Keratinocyte (primary cell): ENCODE data around the gene MLX. TPM values are rescaled to one million over a fixed set of nuclear protein-coding genes. Genes with fewer than 3 reads are reported as not detected.

Experiments
- DNase-seq: peaks from one replicate; pipeline ENCODE4 v3.0.0-alpha.2; 2011; ENCODE audit warnings: low read depth, missing footprints, low spot score
- FAIRE-seq: peaks from 2 replicates; lab custom pipeline; 2011; peaks lifted over from hg19 to GRCh38; lab: Jason Lieb, UNC
- H2AFZ ChIP-seq: 2 replicates; pipeline ENCODE4 v1.6.0; 2012; ENCODE audit warnings: low read length, control low read depth, inconsistent platforms; ENCODE audit not compliant: control insufficient read depth
- H3K27ac ChIP-seq: 2 replicates; pipeline ENCODE4 v1.5.1; 2011; ENCODE audit warnings: low read length; ENCODE audit not compliant: control insufficient read depth, insufficient read depth
- H3K27me3 ChIP-seq: 3 replicates; pipeline ENCODE4 v1.6.0; 2011; ENCODE audit warnings: low read length; ENCODE audit not compliant: control insufficient read depth, insufficient read depth; ENCODE audit errors: extremely low read depth
- H3K36me3 ChIP-seq, 2 experiments: 2 replicates in 1 of 2; 3 replicates in 1 of 2; pipeline ENCODE4 v1.5.1; 2011; ENCODE audit warnings: low read length in 2 of 2, mild to moderate bottlenecking in 1 of 2; ENCODE audit not compliant: control insufficient read depth in 2 of 2, insufficient read depth in 2 of 2; ENCODE audit errors: extremely low read depth in 1 of 2
- H3K4me1 ChIP-seq: 3 replicates; pipeline ENCODE4 v1.5.1; 2011; ENCODE audit warnings: low read length; ENCODE audit not compliant: control insufficient read depth, insufficient read depth; ENCODE audit errors: extremely low read depth
- H3K4me2 ChIP-seq: 3 replicates; pipeline ENCODE4 v1.6.0; 2011; ENCODE audit warnings: low read depth, low read length; ENCODE audit not compliant: control insufficient read depth, insufficient read depth; ENCODE audit errors: extremely low read depth
- H3K4me3 ChIP-seq, 3 experiments: fragments of 200-600 bp in 1 of 3; sonication (generic) in 1 of 3; 2 replicates in 2 of 3; 3 replicates in 1 of 3; pipeline ENCODE4 v1.5.1; 2011 to 2016; ENCODE audit warnings: low read length in 3 of 3, mild to moderate bottlenecking in 3 of 3, control low read depth in 2 of 3, inconsistent platforms in 1 of 3, low read depth in 1 of 3, mixed read lengths in 1 of 3, mixed run types in 1 of 3, moderate library complexity in 1 of 3; ENCODE audit not compliant: control insufficient read depth in 2 of 3, insufficient read depth in 2 of 3; ENCODE audit errors: extremely low read depth in 1 of 3
- H3K79me2 ChIP-seq: 2 replicates; pipeline ENCODE4 v1.6.0; 2012; ENCODE audit warnings: low read length; ENCODE audit not compliant: control insufficient read depth, insufficient read depth
- H3K9ac ChIP-seq: 3 replicates; pipeline ENCODE4 v1.6.0; 2011; ENCODE audit warnings: low read length; ENCODE audit not compliant: control insufficient read depth, insufficient read depth; ENCODE audit errors: extremely low read depth
- H3K9me1 ChIP-seq: 3 replicates; pipeline ENCODE4 v1.6.0; 2011; ENCODE audit warnings: low read length; ENCODE audit not compliant: control insufficient read depth, insufficient read depth; ENCODE audit errors: extremely low read depth
- H3K9me3 ChIP-seq: 2 replicates; pipeline ENCODE4 v1.5.1; 2012; ENCODE audit warnings: low read depth, low read length; ENCODE audit not compliant: control insufficient read depth
- H4K20me1 ChIP-seq: 3 replicates; pipeline ENCODE4 v1.6.0; 2011; ENCODE audit warnings: low read length; ENCODE audit not compliant: control insufficient read depth, insufficient read depth; ENCODE audit errors: extremely low read depth
- EZH2 ChIP-seq: IDR thresholded peaks from one replicate; pipeline ENCODE4 v1.6.1; 2012; ENCODE audit warnings: inconsistent platforms, mild to moderate bottlenecking, low read length, moderate library complexity
- dilution Hi-C: fragments of 300-500 bp; cut with MboI; formaldehyde crosslinking; loops from one replicate; pipeline ENCODE4 v1.7.0; 2020; ENCODE audit warnings: low sequenced_read_pairs; ENCODE audit not compliant: extremely low pct_ligation_motif_present
- polyA plus RNA-seq, 5 experiments: library from polyadenylated mRNA; depleted of rRNA in 3 of 5; stranded (reverse) in 3 of 5; stranded (forward) in 1 of 5; unstranded in 1 of 5; fragments of >200 nt; gene quantifications; 1 replicate in 1 of 5; 2 replicates in 3 of 5; 3 replicates in 1 of 5; pipeline versions ENCODE4 v1.2.1 to v1.2.3, GENCODE V29; 2011 to 2012; ENCODE audit warnings: missing spikeins in 2 of 5, low read depth in 1 of 5, low replicate concordance in 1 of 5
- TF ChIP-seq, protein P1 (sequence below), 3 experiments: IDR thresholded peaks in 1 of 3; conservative IDR thresholded peaks in 1 of 3; optimal IDR thresholded peaks in 1 of 3; 2 replicates in 2 of 3; 3 replicates in 1 of 3; pipeline versions ENCODE3 to v1.5.1; 2011; ENCODE audit warnings: low read length in 3 of 3, mild to moderate bottlenecking in 3 of 3, moderate library complexity in 2 of 3, control low read depth in 1 of 3, inconsistent platforms in 1 of 3; ENCODE audit not compliant: insufficient read depth in 2 of 3; ENCODE audit errors: extremely low read depth in 1 of 3

MLX gene
- polyA plus RNA-seq, 1 donor (not counting 4 experiments of a cell fraction or from before 2014, with no cell fraction given), result 39.2 TPM

DNA sequence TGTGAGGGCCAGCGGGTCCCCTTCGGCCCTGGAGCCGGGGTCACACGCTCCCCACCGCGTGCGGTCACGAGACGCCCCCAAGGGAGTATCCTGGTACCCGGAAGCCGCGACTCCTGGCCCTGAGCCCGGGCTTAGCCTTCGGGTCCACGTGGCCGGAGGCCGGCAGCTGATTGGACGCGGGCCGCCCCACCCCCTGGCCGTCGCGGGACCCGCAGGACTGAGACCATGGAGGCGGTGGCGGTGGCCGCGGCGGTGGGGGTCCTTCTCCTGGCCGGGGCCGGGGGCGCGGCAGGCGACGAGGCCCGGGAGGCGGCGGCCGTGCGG, 30.9 kb upstream of the MLX start, which contains the start of gene NAGLU:
Gene NAGLU (plus strand): TSS at position 194 of the 324 bp plus-strand sequence. CDS start 32 bp downstream, at position 226.
- H3K36me3 ChIP-seq, result peaks cover 0 to 2% of the 10 kb centered on the region in 2 experiments
- peak within 1 kb of the TSS; percentile 99 for H3K4me2 ChIP-seq
- H2AFZ ChIP-seq, result peak within 1 kb of the TSS; percentile 82
- H3K4me3 ChIP-seq, result peak within 1 kb of the TSS; percentile 59 to 91 (median 66)
- H4K20me1 ChIP-seq, result no peaks in the 10 kb centered on the region
- peak within 1 kb of the TSS; percentile 27 for H3K27ac ChIP-seq
- peak within 1 kb of the TSS; percentile 82 for H3K9ac ChIP-seq
- no peaks in the 10 kb centered on the region for H3K9me1 ChIP-seq
- H3K9me3 ChIP-seq, result no peaks in the 10 kb centered on the region
- TF ChIP-seq EZH2, result no peak
- TF ChIP-seq, protein P1, sequence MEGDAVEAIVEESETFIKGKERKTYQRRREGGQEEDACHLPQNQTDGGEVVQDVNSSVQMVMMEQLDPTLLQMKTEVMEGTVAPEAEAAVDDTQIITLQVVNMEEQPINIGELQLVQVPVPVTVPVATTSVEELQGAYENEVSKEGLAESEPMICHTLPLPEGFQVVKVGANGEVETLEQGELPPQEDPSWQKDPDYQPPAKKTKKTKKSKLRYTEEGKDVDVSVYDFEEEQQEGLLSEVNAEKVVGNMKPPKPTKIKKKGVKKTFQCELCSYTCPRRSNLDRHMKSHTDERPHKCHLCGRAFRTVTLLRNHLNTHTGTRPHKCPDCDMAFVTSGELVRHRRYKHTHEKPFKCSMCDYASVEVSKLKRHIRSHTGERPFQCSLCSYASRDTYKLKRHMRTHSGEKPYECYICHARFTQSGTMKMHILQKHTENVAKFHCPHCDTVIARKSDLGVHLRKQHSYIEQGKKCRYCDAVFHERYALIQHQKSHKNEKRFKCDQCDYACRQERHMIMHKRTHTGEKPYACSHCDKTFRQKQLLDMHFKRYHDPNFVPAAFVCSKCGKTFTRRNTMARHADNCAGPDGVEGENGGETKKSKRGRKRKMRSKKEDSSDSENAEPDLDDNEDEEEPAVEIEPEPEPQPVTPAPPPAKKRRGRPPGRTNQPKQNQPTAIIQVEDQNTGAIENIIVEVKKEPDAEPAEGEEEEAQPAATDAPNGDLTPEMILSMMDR (optimal IDR thresholded peaks at IDR 0.05 in 1 of 3, IDR thresholded peaks at IDR 0.05 in 1 of 3, conservative IDR thresholded peaks at IDR 0.05 in 1 of 3; ENCODE audit: extremely low read depth in 1 of 3, insufficient read depth in 2 of 3, low read length in 3 of 3), result no peak
- FAIRE-seq (no peak), DNase-seq (no peak)
- no peaks in the 10 kb centered on the region for H3K27me3 ChIP-seq
- peaks cover 21% of the 10 kb centered on the region for H3K4me1 ChIP-seq
- H3K79me2 ChIP-seq, result peaks cover 5% of the 10 kb centered on the region
- dilution Hi-C loops, result no loop called here

- H3K9ac ChIP-seq, result peak overlapping the region; percentile 82
- DNase-seq, result no peak
- no peaks in the 10 kb centered on the region for H4K20me1 ChIP-seq
- peaks cover 23% of the 10 kb centered on the region for H3K4me1 ChIP-seq
- dilution Hi-C loops, result no loop called here
- peak overlapping the region; percentile 27 for H3K27ac ChIP-seq
- H3K9me1 ChIP-seq, result no peaks in the 10 kb centered on the region
- H3K79me2 ChIP-seq, result peaks cover 5% of the 10 kb centered on the region
- peak overlapping the region; percentile 76 for H2AFZ ChIP-seq
- no peaks in the 10 kb centered on the region for H3K27me3 ChIP-seq
- peak overlapping the region; percentile 99 for H3K4me2 ChIP-seq
- TF ChIP-seq, protein P1 (optimal IDR thresholded peaks at IDR 0.05 in 1 of 3, IDR thresholded peaks at IDR 0.05 in 1 of 3, conservative IDR thresholded peaks at IDR 0.05 in 1 of 3; ENCODE audit: extremely low read depth in 1 of 3, insufficient read depth in 2 of 3, low read length in 3 of 3), result no peak
- TF ChIP-seq EZH2, result no peak
- peaks cover 0 to 5% of the 10 kb centered on the region in 2 experiments for H3K36me3 ChIP-seq
- FAIRE-seq, result no peak
- peak overlapping the region; percentile 59 to 91 (median 66) for H3K4me3 ChIP-seq
- H3K9me3 ChIP-seq, result no peaks in the 10 kb centered on the region
These were observed 30.3 kb upstream of the MLX start for GRCh38 chr17:42536372-42537155.
